HG03469 (cell line): ENCODE measurements around the gene SRSF12.

ENCODE experiments used
- ATAC-seq: cut with Tn5 transposase; IDR thresholded peaks from one replicate; pipeline ENCODE4 v1.9.1; 2021; ENCODE audit warnings: mild to moderate bottlenecking, moderate library complexity, moderate number of reproducible peaks; ENCODE audit not compliant: unreplicated experiment

The SRSF12 gene

DNA sequence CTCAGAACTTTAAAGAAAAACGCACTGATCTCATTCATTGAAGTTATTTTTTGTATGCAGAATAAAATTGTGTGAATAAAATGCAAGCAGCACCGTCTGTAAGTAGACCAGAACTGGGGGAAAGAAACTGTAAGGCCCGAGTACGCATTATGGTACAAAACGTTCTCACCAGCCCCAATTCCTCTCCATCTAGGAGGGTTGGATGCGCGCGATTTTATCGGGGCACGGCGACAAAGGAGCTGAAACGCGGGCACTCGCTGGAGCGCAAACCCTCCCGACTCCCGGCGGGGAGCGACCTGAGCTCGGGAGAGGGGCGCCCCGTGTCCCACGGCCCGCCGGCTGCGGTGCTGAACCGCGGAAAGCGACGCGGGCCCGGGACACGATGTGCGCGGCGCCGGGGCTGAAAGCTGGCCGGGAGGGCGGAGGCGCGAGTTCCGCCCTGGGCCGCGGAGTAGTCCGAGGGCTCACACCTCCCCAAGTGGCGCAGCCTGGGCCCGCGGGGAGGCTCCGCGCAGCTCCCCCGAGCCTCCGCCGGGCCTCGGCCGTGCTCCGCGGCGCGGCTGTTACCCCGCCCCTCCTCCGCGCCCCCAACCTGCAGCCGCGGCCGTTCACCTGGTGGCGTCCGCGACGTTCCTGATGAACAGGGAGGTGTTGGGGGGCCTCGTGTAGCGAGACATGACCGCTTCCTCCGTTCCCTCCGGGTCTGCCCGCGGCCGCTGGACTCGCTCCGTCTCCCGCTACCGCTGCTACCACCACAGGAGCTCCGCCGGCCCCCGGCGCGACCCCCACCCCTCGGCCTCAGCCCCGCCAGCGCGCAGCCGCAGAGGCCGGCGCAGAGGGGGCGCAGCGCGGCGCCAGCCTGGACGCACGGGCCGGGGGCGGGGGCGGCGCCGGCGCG, at the start of gene SRSF12:
TSS of gene SRSF12 (minus strand) at position 861 of the 898 bp plus-strand sequence. CDS start at position 677, 184 bp downstream.
- peak; percentile 43 for ATAC-seq

DNA sequence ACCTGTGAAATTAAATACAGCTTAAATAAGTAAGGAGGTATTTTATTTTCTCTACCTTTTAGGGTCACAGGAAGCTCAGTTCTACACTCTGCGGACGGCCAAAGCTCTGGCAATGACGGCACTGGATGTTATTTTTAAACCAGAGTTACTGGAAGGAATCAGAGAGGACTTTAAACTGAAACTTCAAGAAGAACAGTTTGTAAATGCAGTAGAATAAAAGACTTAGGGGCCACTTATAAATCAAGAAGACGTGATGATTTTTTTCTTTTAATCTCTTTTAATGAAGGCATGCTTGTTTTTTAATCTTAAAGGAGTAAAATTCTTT, 44.1 kb upstream of the SRSF12 start:
- no peak for ATAC-seq

DNA sequence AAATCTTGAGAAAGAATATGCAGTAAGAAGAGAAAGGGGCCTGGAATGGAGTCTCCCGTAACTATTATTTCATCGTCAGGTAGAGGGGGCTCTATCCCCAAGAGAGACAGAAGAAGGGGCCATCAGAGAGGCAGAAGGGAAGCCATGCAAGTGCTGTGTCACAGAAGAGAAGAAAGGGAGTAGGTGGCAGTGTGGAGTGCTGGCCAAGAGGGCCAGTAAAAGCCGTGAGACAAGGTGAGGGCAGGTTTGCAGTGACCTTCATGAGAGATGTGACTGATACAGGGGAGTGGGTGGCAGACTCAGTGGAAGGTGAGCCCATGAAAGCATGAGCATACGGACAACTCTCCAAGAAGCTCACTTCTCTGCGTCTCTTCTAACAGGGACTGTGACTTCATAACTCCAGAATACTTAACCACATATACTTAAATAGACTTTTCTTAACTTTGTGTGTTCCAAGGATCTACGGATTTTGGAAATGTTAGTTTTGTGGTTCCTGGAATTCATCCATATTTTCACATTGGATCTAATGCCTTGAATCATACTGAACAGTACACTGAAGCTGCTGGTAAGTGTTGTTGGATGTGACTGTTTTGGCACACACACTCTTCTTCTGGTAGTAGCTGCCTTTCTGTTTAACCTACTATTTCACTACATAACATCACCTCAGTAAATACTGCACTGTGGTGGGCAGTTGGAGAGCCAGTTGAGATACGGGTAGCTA, 43.6 kb upstream of the SRSF12 start:
- ATAC-seq, result no peak

DNA sequence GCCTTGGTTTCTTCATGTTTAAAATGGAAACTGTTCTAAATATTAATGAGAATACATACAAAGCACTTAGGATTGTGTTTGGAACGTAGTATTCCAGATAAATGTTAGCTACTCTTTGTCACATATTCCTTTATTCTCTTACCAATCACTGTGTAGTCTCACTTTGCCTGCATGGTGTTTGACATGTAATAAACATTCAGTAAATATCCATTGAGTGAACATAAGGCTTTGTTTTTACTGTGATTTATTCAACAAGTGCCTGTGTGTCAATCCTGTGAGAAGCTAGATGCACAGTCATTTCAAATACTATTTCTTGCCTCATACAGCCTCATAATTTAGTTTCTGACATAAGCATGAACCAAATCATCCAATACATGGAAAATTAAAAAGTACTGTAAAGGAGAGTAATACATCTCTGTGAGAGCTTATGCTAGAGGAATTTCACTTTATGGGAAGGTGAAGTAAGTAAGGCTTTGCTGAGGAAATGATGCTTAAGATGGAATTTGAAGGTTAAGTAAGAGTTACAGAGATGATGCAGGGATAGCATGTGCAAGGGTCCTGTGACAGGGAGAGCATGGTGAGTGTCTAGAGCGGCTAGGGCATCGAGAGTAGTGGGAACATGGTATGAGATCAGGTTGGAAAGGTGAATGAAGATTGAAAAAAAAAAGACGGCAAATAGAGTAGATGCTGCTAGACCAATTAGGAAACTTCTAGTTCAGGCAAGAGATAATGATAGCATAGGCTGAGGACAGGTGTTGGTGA, 42.6 kb upstream of the SRSF12 start:
- ATAC-seq, result no peak

DNA sequence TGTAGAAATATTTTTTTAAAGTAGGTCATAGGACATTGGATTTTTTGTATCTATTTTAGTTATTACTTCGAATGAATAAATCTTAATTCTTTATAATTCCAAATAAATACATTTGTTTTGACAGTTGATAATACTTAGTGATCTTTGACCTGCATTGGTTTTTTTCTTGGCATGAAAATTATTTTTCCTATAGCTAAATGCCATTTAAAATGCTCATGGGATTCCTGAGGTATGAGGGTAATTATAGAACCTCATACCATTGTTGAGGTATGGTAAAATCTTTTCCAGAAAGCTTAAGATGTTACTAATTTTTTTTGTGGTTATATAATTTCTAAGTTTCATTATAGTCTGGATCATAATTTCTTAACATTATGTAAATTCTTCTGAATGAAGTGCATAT, 36.3 kb upstream of the SRSF12 start:
- no peak for ATAC-seq

DNA sequence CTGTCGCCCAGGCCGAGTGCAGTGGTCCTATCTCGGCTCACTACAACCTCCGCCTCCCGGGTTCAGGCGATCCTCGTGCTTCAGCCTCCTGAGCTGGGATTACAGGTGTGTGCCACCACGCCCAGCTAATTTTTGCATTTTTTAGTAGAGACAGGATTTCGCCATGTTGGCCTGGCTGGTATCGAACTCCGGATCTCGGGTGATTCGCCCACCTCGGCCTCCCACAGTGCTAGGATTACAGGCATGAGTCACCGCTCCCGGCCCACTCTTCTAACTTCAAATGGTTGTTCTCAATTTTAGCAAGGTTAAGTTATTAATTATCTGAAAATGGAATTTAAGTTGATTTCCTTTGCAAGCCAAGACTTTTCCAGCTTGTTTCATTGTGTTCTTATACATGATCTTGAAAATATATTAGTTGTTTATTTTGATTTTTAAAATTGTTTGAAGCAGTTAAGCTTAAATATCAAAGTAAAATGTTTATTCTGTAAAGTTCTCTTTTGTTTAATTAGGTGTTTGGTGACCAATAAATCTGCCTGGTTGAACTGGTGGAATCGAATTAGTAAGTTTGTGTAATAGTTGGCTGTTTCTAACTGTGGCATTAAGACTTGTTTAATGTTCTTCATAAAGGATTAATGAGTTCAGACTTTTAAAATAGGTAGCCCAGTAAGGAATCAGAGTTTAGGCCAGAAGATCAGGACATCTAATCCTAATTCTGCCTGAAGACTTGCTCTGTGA, 30.3 kb upstream of the SRSF12 start:
- ATAC-seq, result no peak

DNA sequence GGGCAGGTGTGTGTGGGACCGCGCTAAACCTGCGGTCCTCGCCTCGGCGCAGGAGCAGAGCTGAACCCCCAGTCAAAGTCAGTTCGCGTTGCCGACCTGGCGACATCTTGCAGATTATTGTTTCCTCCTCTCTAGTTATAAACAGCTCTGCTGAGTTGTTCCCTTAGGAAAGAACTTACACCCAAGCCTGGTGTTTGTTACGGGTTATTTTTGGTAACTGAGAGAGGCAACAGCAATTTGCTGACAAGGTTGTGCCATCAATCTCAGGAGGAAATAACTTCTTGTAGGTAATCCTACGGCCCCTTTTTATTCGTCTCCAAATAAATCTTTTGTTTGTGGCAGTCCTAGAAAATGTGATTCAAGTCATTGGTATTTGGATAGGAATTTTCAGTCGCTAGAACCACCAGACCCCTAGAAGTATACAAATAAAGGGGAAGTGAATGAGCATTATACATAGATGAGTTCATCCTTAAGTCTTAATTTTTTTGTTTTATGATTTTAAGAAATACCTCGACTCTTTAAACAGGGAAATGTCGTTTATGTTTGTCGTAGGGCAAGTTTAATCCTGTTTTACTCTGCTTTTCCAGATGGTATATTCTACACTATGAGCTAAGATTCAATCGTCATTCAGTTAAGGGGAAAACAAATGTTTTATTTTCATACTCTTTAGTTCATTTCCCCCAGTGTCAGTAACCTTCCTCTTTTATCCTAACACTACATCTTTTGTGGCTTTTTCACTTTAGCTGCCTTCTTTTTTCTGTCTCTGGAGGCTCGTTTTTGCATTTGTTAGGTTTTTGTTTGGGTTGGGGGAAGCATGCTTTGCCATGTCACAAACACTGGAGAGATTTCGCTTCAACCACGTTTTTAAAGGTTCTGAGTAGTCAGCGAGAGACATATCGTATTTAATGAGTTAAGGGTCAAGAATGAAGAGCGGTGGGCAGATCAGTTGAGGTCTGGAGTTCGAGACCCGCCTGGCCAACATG, 29.1 kb upstream of the SRSF12 start:
- ATAC-seq, result no peak

DNA sequence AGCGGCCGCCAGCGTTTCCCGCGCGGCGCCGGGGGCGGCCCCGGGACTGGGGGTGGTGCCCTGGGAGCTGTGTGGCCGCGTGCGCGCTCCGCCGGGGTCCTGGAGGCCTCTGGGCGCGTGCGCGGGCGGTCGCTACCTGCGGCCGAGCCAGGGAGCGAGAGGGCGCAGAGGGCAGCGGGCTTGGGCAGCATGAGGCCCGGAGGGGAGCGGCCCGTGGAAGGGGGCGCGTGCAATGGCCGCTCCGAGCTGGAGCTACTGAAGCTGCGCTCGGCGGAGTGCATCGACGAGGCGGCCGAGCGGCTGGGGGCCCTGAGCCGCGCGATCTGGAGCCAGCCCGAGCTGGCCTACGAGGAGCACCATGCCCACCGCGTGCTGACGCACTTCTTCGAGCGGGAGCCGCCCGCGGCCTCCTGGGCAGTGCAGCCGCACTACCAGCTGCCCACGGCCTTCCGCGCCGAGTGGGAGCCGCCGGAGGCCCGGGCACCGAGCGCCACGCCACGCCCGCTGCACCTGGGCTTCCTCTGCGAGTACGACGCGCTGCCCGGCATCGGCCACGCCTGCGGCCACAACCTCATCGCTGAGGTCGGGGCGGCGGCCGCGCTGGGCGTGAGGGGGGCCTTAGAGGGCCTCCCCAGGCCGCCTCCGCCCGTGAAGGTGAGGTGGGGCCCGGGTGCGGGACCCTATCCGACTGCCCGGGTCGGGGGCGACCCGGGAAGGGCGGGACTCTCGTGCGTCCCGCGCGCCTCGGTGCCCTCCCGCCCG, 28.3 kb upstream of the SRSF12 start, which contains the start of gene PM20D2:
TSS of gene PM20D2 (plus strand) at position 100 of the 762 bp plus-strand sequence. CDS start at position 190, 90 bp downstream.
- ATAC-seq, result peak; percentile 40

DNA sequence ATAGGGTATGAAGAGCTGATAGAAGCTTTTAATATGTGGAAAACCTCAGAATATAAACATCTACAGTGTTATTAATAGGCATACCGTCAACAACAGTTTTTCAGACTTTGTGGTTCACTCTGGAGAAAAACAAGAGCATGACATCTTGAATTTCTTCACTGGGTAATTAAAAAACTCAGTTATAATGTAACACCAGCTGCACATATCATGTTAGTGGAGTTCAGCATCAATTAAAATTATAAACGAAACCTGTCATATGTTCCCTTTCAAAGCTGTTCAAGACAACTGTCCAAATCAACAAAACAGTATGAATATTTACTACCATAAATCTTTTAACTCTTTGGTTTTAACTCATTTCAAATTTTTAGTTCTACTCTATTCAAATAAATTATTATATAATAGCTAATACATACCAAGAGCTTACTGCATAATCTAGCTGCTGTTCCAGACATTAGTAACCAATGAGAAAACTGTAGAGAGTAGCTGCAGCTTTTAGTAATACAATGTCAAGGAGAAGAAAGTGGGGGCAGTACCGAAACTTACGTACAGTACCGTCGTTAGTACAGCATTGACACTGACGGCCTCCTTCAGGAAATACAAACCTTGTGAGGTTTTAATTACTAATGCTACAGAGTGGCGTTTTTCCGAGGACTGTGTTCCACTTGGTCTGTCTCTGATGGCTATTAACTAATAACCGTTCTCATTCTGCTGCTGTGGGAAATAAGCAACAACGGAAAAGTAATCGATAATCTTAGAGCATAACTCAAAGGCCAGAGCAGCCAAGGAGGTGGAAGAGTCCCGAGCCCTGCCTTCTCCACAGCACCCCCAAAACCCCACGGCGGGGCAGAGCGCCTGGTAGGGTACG, 27.5 kb upstream of the SRSF12 start:
- ATAC-seq, result peak; percentile 37

DNA sequence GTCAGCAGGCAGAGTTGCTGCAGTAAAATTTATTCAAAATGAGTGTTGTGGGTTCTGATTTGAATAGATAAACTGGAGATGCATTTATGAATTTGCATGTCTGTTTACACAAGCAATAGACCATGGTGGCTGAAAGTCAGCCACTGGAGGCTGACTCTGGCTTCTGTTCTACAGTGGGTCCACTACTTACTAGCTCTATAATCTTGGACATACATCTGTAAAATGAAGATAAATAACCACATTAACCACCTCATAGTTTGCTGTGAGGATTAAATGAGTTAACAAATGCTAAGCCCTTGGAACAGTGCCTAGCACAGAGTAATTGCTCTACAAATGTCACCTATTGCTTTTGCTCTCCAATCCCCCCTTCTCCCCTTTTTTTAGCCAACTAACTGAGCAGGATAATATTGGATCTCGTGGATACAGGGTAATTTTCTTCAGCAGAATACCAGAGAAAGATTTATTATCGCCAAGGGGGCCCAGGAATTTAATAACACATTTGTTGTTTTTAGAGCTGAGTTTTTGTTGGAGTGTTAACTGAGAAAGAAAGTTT, 26.6 kb upstream of the SRSF12 start:
- ATAC-seq, result peak; percentile 34

DNA sequence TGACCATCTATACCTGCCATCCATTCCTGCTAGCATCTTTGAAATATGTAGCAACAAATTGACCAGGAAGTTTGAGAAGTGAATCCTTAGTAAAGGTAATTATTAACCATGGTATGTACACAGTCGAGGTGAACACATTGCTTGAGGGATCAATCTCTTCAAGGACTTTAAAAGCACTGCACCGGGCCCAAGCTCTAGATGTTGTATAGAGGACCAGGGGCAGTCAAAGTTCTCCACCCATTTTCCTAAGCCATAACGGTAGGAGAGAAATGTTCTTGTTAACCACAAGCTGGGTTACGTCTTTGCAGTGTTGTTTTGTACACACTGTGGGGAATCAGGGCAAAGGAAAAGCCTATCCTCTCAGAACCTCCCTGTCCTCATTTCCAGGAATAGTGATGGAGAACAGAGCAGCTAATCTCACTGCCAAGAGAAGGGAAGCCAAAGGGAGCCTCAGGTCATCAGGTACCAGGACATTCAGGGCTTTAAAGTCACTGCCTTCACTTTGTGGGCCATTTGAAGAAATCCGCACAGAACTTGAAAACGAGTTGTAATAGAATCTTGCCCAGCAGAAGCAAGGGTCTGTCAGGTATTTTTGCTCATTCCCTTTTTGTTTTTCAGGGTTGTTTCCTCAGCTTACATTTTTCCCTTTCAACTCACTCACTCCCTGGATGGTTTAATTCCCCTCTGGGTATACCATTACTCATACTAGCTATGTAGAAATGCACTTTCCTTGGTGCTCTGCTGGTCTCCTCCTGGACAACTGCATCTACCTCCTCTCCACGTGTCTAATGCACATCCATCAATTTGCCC, 22.7 kb upstream of the SRSF12 start:
- ATAC-seq, result no peak

DNA sequence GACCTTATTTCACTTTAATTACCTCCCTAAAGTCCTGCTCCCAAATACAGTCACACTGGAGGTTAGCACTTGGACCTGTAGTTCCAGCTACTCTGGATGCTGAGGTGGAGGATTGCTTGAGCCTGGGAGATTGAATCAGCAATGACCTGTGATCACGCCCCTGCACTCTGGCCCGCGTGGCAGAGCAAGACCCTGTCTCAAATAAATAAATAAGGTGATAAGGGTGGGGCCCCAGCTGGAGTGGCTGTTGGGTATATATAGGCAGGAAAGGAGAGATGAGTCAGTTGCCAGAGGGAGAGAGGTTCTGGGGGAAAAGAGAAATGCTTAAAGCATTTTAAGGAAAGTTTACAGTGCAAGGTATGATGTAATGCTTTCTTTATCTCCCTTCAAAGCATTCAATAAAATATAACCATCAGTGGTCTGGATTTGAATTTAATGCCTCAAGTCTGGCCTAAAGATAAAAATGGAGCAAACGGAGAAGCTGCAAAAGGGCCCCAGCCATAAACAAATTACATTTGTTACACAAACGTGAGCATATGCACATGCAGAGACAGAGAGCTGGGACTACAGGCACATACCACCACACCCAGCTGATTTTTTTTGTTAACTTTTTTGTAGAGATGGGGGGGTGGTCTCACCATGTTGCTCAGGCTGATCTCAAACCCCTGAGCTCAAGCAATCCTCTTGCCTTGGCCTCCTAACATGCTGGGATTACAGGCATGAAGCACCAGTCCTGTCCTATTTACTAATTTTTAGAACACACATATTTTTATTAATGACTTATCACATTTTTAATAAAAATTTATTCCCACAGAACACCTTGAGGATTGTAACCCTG, 21.9 kb upstream of the SRSF12 start:
- ATAC-seq, result no peak

DNA sequence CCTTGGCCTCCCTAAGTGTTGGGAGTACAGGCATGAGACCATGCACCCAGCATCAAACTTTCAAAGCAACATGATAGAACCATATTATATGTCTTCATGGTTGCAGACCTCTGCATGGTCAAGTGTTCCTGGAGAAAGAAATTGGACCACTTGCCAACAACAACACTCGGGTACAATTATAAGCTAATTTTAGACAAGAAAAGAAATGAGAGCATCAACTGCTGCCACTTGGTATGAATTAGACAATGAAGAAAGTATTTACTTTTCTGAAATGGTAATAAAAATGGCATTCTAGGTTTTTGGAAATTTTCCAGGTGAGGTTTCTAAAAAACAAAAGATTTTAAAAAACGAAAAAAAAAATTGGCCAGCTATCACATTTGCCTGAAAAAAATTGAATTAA, 20.3 kb upstream of the SRSF12 start:
- ATAC-seq, result no peak

DNA sequence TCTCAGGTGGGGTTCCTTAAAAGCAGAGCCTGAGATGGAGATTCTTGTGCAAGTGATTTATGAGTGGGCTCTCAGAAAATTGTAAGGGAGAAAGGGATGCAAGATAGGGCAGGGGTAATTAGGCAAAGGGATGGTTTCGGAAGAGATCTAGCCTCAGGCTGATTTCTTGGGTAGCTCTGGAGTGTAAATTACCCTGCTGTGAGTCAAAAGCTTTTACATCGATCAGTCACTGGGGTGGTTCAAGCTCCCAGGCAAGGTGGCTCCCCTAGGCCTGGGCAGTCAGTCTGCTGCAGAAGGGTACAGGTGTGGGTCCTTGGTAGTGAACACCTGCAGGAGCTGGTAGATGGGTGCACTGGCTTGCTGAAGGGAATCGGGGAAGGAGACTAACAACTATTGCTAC, 16.9 kb upstream of the SRSF12 start:
- no peak for ATAC-seq

DNA sequence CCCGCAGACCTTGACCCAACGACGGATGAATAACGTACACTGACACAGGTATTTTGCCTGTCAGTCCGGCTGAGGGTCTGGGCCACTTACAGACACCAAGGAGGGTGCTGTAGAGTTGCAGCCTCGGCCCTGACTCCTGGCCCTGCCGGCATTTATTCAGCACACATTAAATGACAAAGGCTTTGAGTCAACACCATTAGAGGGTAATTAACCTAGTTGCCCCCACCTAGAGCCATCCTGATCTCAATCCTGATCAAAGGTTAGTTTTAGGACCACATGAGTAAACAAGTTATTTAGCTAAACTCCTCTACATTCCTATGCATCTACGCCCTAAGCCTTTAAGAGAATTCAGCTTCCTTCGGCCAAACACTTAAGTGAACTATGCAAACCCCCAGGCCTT, 16.1 kb upstream of the SRSF12 start:
- no peak for ATAC-seq

DNA sequence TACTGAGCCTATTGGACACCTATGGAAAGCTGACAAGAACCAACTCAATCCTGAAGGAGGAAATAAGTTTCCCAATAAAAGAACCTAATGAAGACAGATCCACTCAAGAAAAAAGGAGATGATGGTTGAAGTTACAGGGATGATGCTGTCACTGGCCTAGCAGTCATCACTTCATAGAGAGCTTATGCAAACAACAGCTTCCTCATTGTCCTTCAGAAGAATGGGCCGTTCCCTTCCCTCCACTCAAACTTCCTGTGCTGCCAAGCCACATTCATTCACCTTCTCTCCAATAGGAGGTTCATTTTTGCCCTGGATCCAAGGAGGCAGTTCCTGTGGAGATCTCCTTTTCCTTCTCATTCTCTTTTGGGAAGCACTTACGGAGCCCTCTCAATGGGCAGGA, 14.2 kb upstream of the SRSF12 start:
- no peak for ATAC-seq
